PC-9 (cell line): ENCODE measurements around the gene DRG2. TPM values are rescaled to one million over a fixed set of nuclear protein-coding genes. Genes with fewer than 3 reads are reported as not detected.

Experiments
- BruUV-seq: library from RNA; stranded (reverse); fragments of 400-500 nt; replicated peaks from 2 replicates; lab custom pipeline; 2021; lab: Mats Ljungman, UMichigan
- CTCF ChIA-PET: fragments of 300-600 bp; sonication (Branson Sonifier 250); formaldehyde crosslinking; loops from one replicate; lab custom pipeline; 2022; ENCODE audit warnings: antibody characterized with exemption; lab: Charles Lee
- POLR2A ChIA-PET: fragments of 300-600 bp; sonication (Branson Sonifier 250); formaldehyde crosslinking; loops from one replicate; lab custom pipeline; 2022; ENCODE audit warnings: antibody characterized with exemption; ENCODE audit not compliant: unreplicated experiment; lab: Charles Lee
- DNase-seq, 2 experiments: peaks; one replicate each; pipeline versions ENCODE4 v3.0.0 to v3.0.0-alpha.2; 2015 to 2022; ENCODE audit warnings: mixed read lengths in 1 of 2
- H2AFZ ChIP-seq: fragments of 200-600 bp; sonication (generic); 2 replicates; pipeline ENCODE4 v1.8.1; 2017; ENCODE audit warnings: antibody characterized with exemption
- H3F3A ChIP-seq: fragments of 200-600 bp; sonication (generic); 2 replicates; pipeline ENCODE4 v1.8.1; 2017; ENCODE audit warnings: antibody characterized with exemption, mild to moderate bottlenecking, low read depth; ENCODE audit not compliant: insufficient read depth
- H3K27ac ChIP-seq: fragments of 200-600 bp; sonication (generic); 2 replicates; pipeline ENCODE4 v1.6.1; 2016; ENCODE audit warnings: mixed run types
- H3K27me3 ChIP-seq: fragments of 200-600 bp; sonication (generic); 2 replicates; pipeline ENCODE4 v1.6.1; 2016; ENCODE audit warnings: low read depth, mixed run types; ENCODE audit not compliant: insufficient read depth
- H3K36me3 ChIP-seq: fragments of 200-600 bp; sonication (generic); 2 replicates; pipeline ENCODE4 v1.6.1; 2016; ENCODE audit warnings: low read depth, mixed run types
- H3K4me1 ChIP-seq: fragments of 200-600 bp; sonication (generic); replicated peaks from 2 replicates; pipeline ENCODE4 v1.6.1; 2016; ENCODE audit warnings: mixed run types; ENCODE audit not compliant: insufficient read depth
- H3K4me2 ChIP-seq: fragments of 200-600 bp; sonication (generic); 2 replicates; pipeline ENCODE4 v1.6.1; 2017; ENCODE audit warnings: mixed run types
- H3K4me3 ChIP-seq: fragments of 200-600 bp; sonication (generic); 2 replicates; pipeline ENCODE4 v1.6.1; 2016; ENCODE audit warnings: mixed run types
- H3K79me2 ChIP-seq: fragments of 200-600 bp; sonication (generic); 2 replicates; pipeline ENCODE4 v1.6.1; 2017; ENCODE audit warnings: low read depth, mixed run types
- H3K9me2 ChIP-seq: fragments of 200-600 bp; sonication (generic); 2 replicates; pipeline ENCODE4 v1.8.1; 2017; ENCODE audit warnings: mild to moderate bottlenecking; ENCODE audit not compliant: insufficient read depth
- H3K9me3 ChIP-seq: fragments of 200-600 bp; sonication (generic); 2 replicates; pipeline ENCODE4 v1.8.1; 2016; ENCODE audit warnings: low read depth; ENCODE audit not compliant: insufficient read depth
- H4K20me1 ChIP-seq: fragments of 200-600 bp; sonication (generic); 2 replicates; pipeline ENCODE4 v1.8.1; 2017; ENCODE audit not compliant: insufficient read depth
- CTCF ChIP-seq: fragments of 200-600 bp; sonication (generic); conservative IDR thresholded peaks from 2 replicates; pipeline ENCODE4 v1.6.1; 2017; ENCODE audit warnings: mixed run types, antibody characterized with exemption, mild to moderate bottlenecking, moderate library complexity
- EZH2 ChIP-seq: fragments of 200-600 bp; sonication (generic); IDR thresholded peaks from 2 replicates; pipeline ENCODE4 v1.8.0; 2017; ENCODE audit warnings: antibody characterized with exemption, low read depth
- intact Hi-C: fragments of 100-400 bp; cut with micrococcal nuclease; formaldehyde crosslinking; loops from one replicate; pipeline ENCODE4 v1.10.0; 2022; ENCODE audit not compliant: unreplicated experiment
- total RNA-seq: library from RNA; stranded (reverse); gene quantifications from 2 replicates; pipeline ENCODE4 v1.2.3, GENCODE V29; 2021

The DRG2 gene
- total RNA-seq, 1 experiment from 2014 or later: 66.9 TPM

GRCh38 chr17:18089613-18090012 is 1.9 kb downstream of the DRG2 start:
- no peak for DNase-seq
- Histone ChIP-seq H3K4me3 (no peak overlapping the region), H3K9me3 (no peaks in the 10 kb centered on the region), H3F3A (peaks cover 15% of the 10 kb centered on the region; the same call in 1 of the 2 replicates), H3K4me1 (peaks cover 10% of the 10 kb centered on the region), H3K79me2 (peaks cover 37% of the 10 kb centered on the region), H4K20me1 (no peaks in the 10 kb centered on the region), H3K36me3 (0 out of 2 replicates have a peak, but pooled peaks cover 13% of the 10 kb centered on the region), H3K4me2 (peak overlapping the region; percentile 87), H3K9me2 (no peaks in the 10 kb centered on the region), H2AFZ (no peak overlapping the region), H3K27ac (no peak overlapping the region), H3K27me3 (no peaks in the 10 kb centered on the region)
- intact Hi-C loops: no loop called here
- ChIA-PET CTCF (no interaction called here), POLR2A (no interaction called here)
- TF ChIP-seq CTCF: no peak
- TF ChIP-seq EZH2: no peak
- BruUV-seq: no TSS peak

DNA sequence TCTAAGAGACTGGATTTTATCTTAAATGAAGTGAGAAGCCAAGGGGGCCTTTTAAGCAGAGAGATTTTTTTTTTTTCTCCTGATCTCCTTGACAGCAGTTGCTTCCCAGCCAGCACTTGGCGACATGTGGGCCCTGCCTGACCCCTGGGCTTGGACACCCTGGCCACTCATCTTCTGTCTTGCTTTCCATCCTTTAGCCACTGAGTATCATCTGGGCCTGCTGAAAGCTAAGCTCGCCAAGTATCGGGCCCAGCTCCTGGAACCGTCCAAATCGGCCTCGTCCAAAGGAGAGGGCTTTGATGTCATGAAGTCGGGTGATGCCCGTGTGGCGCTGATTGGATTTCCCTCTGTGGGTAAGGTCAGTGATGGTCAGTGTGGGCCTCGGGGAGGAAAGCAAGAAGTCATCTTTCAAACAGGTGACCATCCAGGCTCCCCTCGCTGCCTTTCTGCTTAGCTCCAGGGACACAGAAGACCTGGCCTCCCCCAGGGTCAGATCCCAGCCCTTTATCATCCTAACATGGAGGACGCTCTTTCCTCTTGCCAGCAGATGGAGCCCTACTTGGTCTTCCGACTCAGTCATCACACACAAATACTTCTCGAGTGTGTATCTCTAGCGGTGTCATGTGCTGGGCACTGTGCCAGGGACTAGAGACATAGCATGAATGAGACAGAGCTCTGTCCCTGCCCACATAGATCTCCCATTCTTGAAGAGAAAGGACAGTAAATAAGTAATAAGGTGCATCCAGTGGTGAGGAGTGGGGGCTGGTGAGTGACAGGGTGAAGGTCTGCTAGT is 6.1 kb downstream of the DRG2 start:
- H3K79me2 ChIP-seq: peaks cover 27% of the 10 kb centered on the region
- peaks cover 15% of the 10 kb centered on the region; the same call in 1 of the 2 replicates for H3F3A ChIP-seq
- DNase-seq: no peak
- peaks cover 3% of the 10 kb centered on the region for H4K20me1 ChIP-seq
- no peak overlapping the region for H2AFZ ChIP-seq
- H3K9me3 ChIP-seq: no peaks in the 10 kb centered on the region
- peak; percentile 54; the same call in 1 of the 2 replicates for TF ChIP-seq CTCF
- no peak for TF ChIP-seq EZH2
- no peak overlapping the region for H3K4me3 ChIP-seq
- no peak overlapping the region for H3K27ac ChIP-seq
- H3K9me2 ChIP-seq: no peaks in the 10 kb centered on the region
- no peak overlapping the region for H3K4me2 ChIP-seq
- H3K27me3 ChIP-seq: no peaks in the 10 kb centered on the region
- peaks cover 7% of the 10 kb centered on the region for H3K4me1 ChIP-seq
- H3K36me3 ChIP-seq: peaks cover 41% of the 10 kb centered on the region
- BruUV-seq: no TSS peak
- intact Hi-C loops: no loop called here
- ChIA-PET POLR2A (interaction anchor here (0.7 kb wide), 1 partner anchor 169 kb away, joined by 3 read pairs; no protein-coding TSS in a partner anchor), CTCF (no interaction called here)

- Histone ChIP-seq H3K9me3 (no peaks in the 10 kb centered on the region), H3K27ac (no peak overlapping the region), H4K20me1 (peaks cover 3% of the 10 kb centered on the region), H3K4me1 (0 out of 2 replicates have a peak, but pooled peaks cover under 1% of the 10 kb centered on the region), H3K27me3 (no peaks in the 10 kb centered on the region), H3K79me2 (peaks cover 21% of the 10 kb centered on the region), H3K36me3 (peaks cover 41% of the 10 kb centered on the region), H3K4me2 (no peak overlapping the region), H3F3A (peaks cover 15% of the 10 kb centered on the region; the same call in 1 of the 2 replicates), H3K4me3 (no peak overlapping the region), H2AFZ (no peak overlapping the region), H3K9me2 (no peaks in the 10 kb centered on the region)
- BruUV-seq: no TSS peak
- no peak for TF ChIP-seq EZH2
- no peak for TF ChIP-seq CTCF
- CTCF ChIA-PET: no interaction called here
- DNase-seq: no peak
- intact Hi-C loops: no loop called here
- POLR2A ChIA-PET: interaction anchor here (0.7 kb wide), 1 partner anchor 170 kb away, joined by 3 read pairs; no protein-coding TSS in a partner anchor
Observed at GRCh38 chr17:18094409-18094807, 6.7 kb downstream of the DRG2 start.
